K562 (cell line): ENCODE data around the gene ACADM. TPM values are rescaled to one million over a fixed set of nuclear protein-coding genes. Genes with fewer than 3 reads are reported as not detected.

ENCODE experiments used
- CCNT2 ChIP-seq: IDR thresholded peaks from 2 replicates; pipeline ENCODE4 v1.6.1; 2011; ENCODE audit warnings: borderline replicate concordance, low read depth, mild to moderate bottlenecking, moderate library complexity, mixed read lengths, low read length; ENCODE audit not compliant: insufficient read length; ENCODE audit errors: extremely low read depth
- CHD1 ChIP-seq: fragments of 200-600 bp; sonication (generic); IDR thresholded peaks from one replicate; pipeline ENCODE4 v1.6.1; 2012; ENCODE audit warnings: mild to moderate bottlenecking, moderate library complexity, low read length, inconsistent platforms
- CTBP1 ChIP-seq: fragments of 450-650 bp; IDR thresholded peaks from 2 replicates; pipeline ENCODE4 v1.6.1; 2016; ENCODE audit warnings: borderline replicate concordance
- HDAC3 ChIP-seq: fragments of 450-650 bp; IDR thresholded peaks from 2 replicates; pipeline ENCODE4 v1.6.1; 2018; ENCODE audit warnings: borderline replicate concordance, mild to moderate bottlenecking, moderate library complexity; ENCODE audit not compliant: partially characterized antibody
- HMGN3 ChIP-seq: IDR thresholded peaks from 2 replicates; pipeline ENCODE4 v1.6.1; 2011; ENCODE audit warnings: borderline replicate concordance, low read depth, mild to moderate bottlenecking, mixed read lengths, low read length; ENCODE audit not compliant: insufficient read length; ENCODE audit errors: extremely low read depth
- KLF13 ChIP-seq: fragments of 450-650 bp; IDR thresholded peaks from 2 replicates; pipeline ENCODE4 v1.6.1; 2016; ENCODE audit warnings: missing genetic modification characterization, low read depth, mild to moderate bottlenecking, missing compliant biosample characterization, moderate library complexity, borderline replicate concordance
- MBD2 ChIP-seq: sonication (generic); IDR thresholded peaks from 2 replicates; pipeline ENCODE4 v1.6.1; 2016; ENCODE audit warnings: low read depth, borderline replicate concordance
- NR2F6 ChIP-seq: fragments of 450-650 bp; formaldehyde crosslinking; IDR thresholded peaks from 2 replicates; pipeline ENCODE4 v1.4.0; 2020; ENCODE audit warnings: mild to moderate bottlenecking
- ZNF512 ChIP-seq: IDR thresholded peaks from 2 replicates; pipeline ENCODE4 v1.6.1; 2016; ENCODE audit warnings: missing genetic modification characterization, missing compliant biosample characterization
- ZNF668 ChIP-seq: fragments of 250-450 bp; sonication (Bioruptor Pico); IDR thresholded peaks from 2 replicates; pipeline ENCODE4 v1.8.0; 2022; ENCODE audit warnings: mild to moderate bottlenecking, inconsistent platforms
- polyA plus RNA-seq, 8 experiments: library from polyadenylated mRNA; depleted of rRNA in 4 of 8; stranded (reverse) in 5 of 8; unstranded in 3 of 8; fragments of >200 nt; fragmentation: Nextera tagmentation in 2 of 8; fragmentation: Illumina TruSeq in 1 of 8; extraction: Ambion mirVana in 2 of 8; extraction: Trizol in 1 of 8; gene quantifications; 2 replicates each; pipeline versions ENCODE4 v1.2.1 to v1.2.3, GENCODE V29; 2011 to 2014; ENCODE audit warnings: inconsistent platforms in 1 of 8, missing spikeins in 1 of 8
- total RNA-seq, 7 experiments: library from RNA; depleted of rRNA in 6 of 7; stranded (reverse); fragments of >200 nt in 6 of 7; fragmentation: Illumina TruSeq in 2 of 7; extraction: Trizol in 2 of 7; gene quantifications; 2 replicates each; pipeline versions ENCODE4 v1.2.1 to v1.2.3, GENCODE V29; 2011 to 2021; ENCODE audit warnings: low replicate concordance in 1 of 7
- TF ChIP-seq, protein P1 (sequence below): fragments of 250-450 bp; sonication (Bioruptor Pico); IDR thresholded peaks from 2 replicates; pipeline ENCODE4 v1.4.0; 2020
- TF ChIP-seq, protein P2 (sequence below): sonication (generic); formaldehyde crosslinking; IDR thresholded peaks from 2 replicates; pipeline ENCODE4 v1.4.0; 2020; ENCODE audit warnings: mild to moderate bottlenecking, missing genetic modification reagents
- TF ChIP-seq, protein P3 (sequence below): fragments of 450-650 bp; formaldehyde crosslinking; conservative IDR thresholded peaks from 2 replicates; pipeline ENCODE4 v1.4.0; 2022; ENCODE audit warnings: mild to moderate bottlenecking, missing genetic modification characterization

ACADM gene
- total and polyA plus RNA-seq, 9 of the 15 experiments (the other 6 are each of a cell fraction or from before 2014, with no cell fraction given) = 82.5 to 156 (median 123) TPM

DNA sequence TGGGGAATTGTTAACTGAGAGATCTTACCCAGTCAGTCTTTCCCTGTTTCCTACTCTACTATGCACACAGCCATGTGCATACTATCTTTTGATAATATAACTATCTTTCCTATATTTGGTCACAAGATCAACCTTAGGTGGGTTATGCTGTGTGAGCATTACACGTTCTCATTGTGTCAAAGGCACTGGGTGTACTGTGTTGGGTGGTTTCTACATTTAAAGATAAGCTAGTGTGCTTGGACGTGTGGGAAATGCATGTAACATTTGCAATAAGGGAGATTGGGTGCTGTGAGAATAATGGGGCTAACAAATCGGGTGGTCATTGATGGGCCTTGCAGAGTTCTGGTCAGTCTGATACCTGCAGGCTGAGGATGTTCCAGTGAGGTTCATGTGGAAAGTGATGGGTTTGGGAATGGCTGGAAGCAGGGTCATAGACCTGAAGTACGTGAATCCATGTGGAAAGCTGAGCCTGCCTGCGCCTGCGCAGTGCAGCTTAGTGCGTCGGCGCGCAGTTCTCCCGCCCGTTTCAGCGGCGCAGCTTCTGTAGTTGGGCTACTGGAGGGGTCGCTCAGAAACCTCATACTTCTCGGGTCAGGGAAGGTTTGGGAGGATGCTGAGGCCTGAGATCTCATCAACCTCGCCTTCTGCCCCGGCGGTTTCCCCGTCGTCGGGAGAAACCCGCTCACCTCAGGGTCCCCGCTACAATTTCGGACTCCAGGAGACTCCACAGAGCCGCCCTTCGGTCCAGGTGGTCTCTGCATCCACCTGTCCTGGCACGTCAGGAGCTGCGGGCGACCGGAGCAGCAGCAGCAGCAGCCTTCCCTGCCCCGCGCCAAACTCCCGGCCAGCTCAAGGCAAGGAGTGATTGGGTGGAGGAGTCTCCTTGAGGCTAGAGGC, 72.1 kb downstream of the ACADM start, which contains the start of gene MSH4 (continued):
- TF ChIP-seq HMGN3 (peak; percentile 82), HDAC3 (no peak), NR2F6 (CRISPR knock-in tag) (no peak), CTBP1 (peak; percentile 20; the same call in 1 of the 2 replicates), CCNT2 (peak; percentile 18), ZNF668 (no peak), CHD1 (no peak), KLF13 (tag) (no peak), MBD2 (no peak), ZNF512 (tag) (no peak)
- TF ChIP-seq, protein P1, sequence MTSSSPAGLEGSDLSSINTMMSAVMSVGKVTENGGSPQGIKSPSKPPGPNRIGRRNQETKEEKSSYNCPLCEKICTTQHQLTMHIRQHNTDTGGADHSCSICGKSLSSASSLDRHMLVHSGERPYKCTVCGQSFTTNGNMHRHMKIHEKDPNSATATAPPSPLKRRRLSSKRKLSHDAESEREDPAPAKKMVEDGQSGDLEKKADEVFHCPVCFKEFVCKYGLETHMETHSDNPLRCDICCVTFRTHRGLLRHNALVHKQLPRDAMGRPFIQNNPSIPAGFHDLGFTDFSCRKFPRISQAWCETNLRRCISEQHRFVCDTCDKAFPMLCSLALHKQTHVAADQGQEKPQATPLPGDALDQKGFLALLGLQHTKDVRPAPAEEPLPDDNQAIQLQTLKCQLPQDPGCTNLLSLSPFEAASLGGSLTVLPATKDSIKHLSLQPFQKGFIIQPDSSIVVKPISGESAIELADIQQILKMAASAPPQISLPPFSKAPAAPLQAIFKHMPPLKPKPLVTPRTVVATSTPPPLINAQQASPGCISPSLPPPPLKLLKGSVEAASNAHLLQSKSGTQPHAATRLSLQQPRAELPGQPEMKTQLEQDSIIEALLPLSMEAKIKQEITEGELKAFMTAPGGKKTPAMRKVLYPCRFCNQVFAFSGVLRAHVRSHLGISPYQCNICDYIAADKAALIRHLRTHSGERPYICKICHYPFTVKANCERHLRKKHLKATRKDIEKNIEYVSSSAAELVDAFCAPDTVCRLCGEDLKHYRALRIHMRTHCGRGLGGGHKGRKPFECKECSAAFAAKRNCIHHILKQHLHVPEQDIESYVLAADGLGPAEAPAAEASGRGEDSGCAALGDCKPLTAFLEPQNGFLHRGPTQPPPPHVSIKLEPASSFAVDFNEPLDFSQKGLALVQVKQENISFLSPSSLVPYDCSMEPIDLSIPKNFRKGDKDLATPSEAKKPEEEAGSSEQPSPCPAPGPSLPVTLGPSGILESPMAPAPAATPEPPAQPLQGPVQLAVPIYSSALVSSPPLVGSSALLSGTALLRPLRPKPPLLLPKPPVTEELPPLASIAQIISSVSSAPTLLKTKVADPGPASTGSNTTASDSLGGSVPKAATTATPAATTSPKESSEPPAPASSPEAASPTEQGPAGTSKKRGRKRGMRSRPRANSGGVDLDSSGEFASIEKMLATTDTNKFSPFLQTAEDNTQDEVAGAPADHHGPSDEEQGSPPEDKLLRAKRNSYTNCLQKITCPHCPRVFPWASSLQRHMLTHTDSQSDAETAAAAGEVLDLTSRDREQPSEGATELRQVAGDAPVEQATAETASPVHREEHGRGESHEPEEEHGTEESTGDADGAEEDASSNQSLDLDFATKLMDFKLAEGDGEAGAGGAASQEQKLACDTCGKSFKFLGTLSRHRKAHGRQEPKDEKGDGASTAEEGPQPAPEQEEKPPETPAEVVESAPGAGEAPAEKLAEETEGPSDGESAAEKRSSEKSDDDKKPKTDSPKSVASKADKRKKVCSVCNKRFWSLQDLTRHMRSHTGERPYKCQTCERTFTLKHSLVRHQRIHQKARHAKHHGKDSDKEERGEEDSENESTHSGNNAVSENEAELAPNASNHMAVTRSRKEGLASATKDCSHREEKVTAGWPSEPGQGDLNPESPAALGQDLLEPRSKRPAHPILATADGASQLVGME (CRISPR knock-in tag) = no peak
- TF ChIP-seq, protein P2, sequence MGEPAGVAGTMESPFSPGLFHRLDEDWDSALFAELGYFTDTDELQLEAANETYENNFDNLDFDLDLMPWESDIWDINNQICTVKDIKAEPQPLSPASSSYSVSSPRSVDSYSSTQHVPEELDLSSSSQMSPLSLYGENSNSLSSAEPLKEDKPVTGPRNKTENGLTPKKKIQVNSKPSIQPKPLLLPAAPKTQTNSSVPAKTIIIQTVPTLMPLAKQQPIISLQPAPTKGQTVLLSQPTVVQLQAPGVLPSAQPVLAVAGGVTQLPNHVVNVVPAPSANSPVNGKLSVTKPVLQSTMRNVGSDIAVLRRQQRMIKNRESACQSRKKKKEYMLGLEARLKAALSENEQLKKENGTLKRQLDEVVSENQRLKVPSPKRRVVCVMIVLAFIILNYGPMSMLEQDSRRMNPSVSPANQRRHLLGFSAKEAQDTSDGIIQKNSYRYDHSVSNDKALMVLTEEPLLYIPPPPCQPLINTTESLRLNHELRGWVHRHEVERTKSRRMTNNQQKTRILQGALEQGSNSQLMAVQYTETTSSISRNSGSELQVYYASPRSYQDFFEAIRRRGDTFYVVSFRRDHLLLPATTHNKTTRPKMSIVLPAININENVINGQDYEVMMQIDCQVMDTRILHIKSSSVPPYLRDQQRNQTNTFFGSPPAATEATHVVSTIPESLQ (CRISPR knock-in tag) = no peak
- TF ChIP-seq, protein P3, sequence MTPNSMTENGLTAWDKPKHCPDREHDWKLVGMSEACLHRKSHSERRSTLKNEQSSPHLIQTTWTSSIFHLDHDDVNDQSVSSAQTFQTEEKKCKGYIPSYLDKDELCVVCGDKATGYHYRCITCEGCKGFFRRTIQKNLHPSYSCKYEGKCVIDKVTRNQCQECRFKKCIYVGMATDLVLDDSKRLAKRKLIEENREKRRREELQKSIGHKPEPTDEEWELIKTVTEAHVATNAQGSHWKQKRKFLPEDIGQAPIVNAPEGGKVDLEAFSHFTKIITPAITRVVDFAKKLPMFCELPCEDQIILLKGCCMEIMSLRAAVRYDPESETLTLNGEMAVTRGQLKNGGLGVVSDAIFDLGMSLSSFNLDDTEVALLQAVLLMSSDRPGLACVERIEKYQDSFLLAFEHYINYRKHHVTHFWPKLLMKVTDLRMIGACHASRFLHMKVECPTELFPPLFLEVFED (CRISPR knock-in tag) = peak; percentile 99
